BJ (cell line): ENCODE results near the gene UPF1. TPM values are rescaled to one million over a fixed set of nuclear protein-coding genes. Genes with fewer than 3 reads are reported as not detected.

ENCODE experiments used
- CTCF ChIA-PET: fragments of 350-600 bp; formaldehyde crosslinking; extraction: SDS; loops from one replicate; lab custom pipeline; 2021; ENCODE audit warnings: antibody characterized with exemption, inconsistent platforms; lab: Yijun Ruan, JAX
- POLR2A ChIA-PET: fragments of 300-600 bp; sonication (Branson Sonifier 250); formaldehyde crosslinking; extraction: SDS; loops from one replicate; lab custom pipeline; 2021; ENCODE audit warnings: antibody characterized with exemption; lab: Charles Lee
- DNase-seq: peaks from one replicate; pipeline ENCODE4 v3.0.0-alpha.2; 2011; ENCODE audit warnings: low read depth
- H3K27me3 ChIP-seq: 2 replicates; pipeline ENCODE4 v1.6.0; 2011; ENCODE audit warnings: low read length; ENCODE audit not compliant: control insufficient read depth, insufficient read depth
- H3K36me3 ChIP-seq: 2 replicates; pipeline ENCODE4 v1.5.1; 2011; ENCODE audit warnings: low read length; ENCODE audit not compliant: control insufficient read depth, insufficient read depth
- H3K4me3 ChIP-seq: 2 replicates; pipeline ENCODE4 v1.5.1; 2011; ENCODE audit warnings: low read depth, mild to moderate bottlenecking, control low read depth, low read length
- CTCF ChIP-seq: IDR thresholded peaks from 2 replicates; pipeline ENCODE4 v1.5.1; 2011; ENCODE audit warnings: low read depth, mild to moderate bottlenecking, control low read depth, inconsistent platforms, low read length, moderate library complexity; ENCODE audit not compliant: insufficient read depth
- polyA plus RNA-seq: library from polyadenylated mRNA; depleted of rRNA; stranded (reverse); fragments of >200 nt; gene quantifications from 2 replicates; pipeline ENCODE4 v1.2.3, GENCODE V29; 2011

Gene UPF1
- polyA plus RNA-seq, 1 experiment = 24.1 TPM

- no peak for TF ChIP-seq CTCF
- Histone ChIP-seq H3K27me3 (peaks cover 8% of the 10 kb centered on the region; the same call in 1 of the 2 replicates), H3K36me3 (no peaks in the 10 kb centered on the region), H3K4me3 (no peak overlapping the region)
- POLR2A ChIA-PET = no interaction called here
- CTCF ChIA-PET = interaction anchor here (1.1 kb wide), 1 partner anchor 47 kb away, joined by 3 read pairs; no protein-coding TSS in a partner anchor
- no peak for DNase-seq
Observed at GRCh38 chr19:18800079-18800478, 31.7 kb upstream of the UPF1 start.

- TF ChIP-seq CTCF = no peak
- Histone ChIP-seq H3K36me3 (no peaks in the 10 kb centered on the region), H3K27me3 (peaks cover 8% of the 10 kb centered on the region; the same call in 1 of the 2 replicates), H3K4me3 (no peak overlapping the region)
- POLR2A ChIA-PET = no interaction called here
- CTCF ChIA-PET = interaction anchor here (1.1 kb wide), 1 partner anchor 46 kb away, joined by 3 read pairs; no protein-coding TSS in a partner anchor
- no peak for DNase-seq
Observed at GRCh38 chr19:18800636-18801035, 31.1 kb upstream of the UPF1 start.

GRCh38 chr19:18802354-18802753 is 29.4 kb upstream of the UPF1 start:
- ChIA-PET CTCF (interaction anchor here (1.6 kb wide), 1 partner anchor 45 kb away, joined by 4 read pairs; no protein-coding TSS in a partner anchor), POLR2A (no interaction called here)
- Histone ChIP-seq H3K27me3 (peaks cover 5% of the 10 kb centered on the region; the same call in 1 of the 2 replicates), H3K36me3 (no peaks in the 10 kb centered on the region), H3K4me3 (no peak overlapping the region)
- no peak for DNase-seq
- no peak for TF ChIP-seq CTCF

- H3K4me3 ChIP-seq = no peak overlapping the region
- ChIA-PET CTCF (interaction anchor here (0.7 kb wide), 1 partner anchor 40 kb away, joined by 3 read pairs; no protein-coding TSS in a partner anchor), POLR2A (no interaction called here)
- H3K27me3 ChIP-seq = peaks cover 5% of the 10 kb centered on the region; the same call in 1 of the 2 replicates
- no peak for DNase-seq
- H3K36me3 ChIP-seq = no peaks in the 10 kb centered on the region
- TF ChIP-seq CTCF = no peak
Observed at GRCh38 chr19:18803550-18804138, 28.1 kb upstream of the UPF1 start.

GRCh38 chr19:18804139-18804601 is 27.6 kb upstream of the UPF1 start:
- CTCF ChIA-PET = no interaction called here
- Histone ChIP-seq H3K36me3 (no peaks in the 10 kb centered on the region), H3K4me3 (no peak overlapping the region), H3K27me3 (peaks cover 3% of the 10 kb centered on the region; the same call in 1 of the 2 replicates)
- DNase-seq = no peak
- no peak for TF ChIP-seq CTCF
- POLR2A ChIA-PET = no interaction called here
